ENCODE results near the gene AKAP11. TPM values are rescaled to one million over a fixed set of nuclear protein-coding genes. Genes with fewer than 3 reads are reported as not detected.
A peak's percentile ranks its signal among the peaks of the same experiment; 100 is the strongest.
"Not testable (repeated sequence)": the region's sequence is repeated elsewhere in the genome, so short reads cannot be mapped to it uniquely, and the experiment has no call there.

Gene AKAP11
- 17.3 TPM for total RNA-seq
- 10 to 100 TPM; 13.7 to 25.5 (median 21.1) TPM for polyA plus RNA-seq (ENCODE audit: insufficient read depth in 1 of 8, insufficient read length in 8 of 8, low replicate concordance in 1 of 8)
- long read RNA-seq, donor 1 = 0 reads
- long read RNA-seq, donor 2 = 0 reads
- long read RNA-seq, donor 3 = 0 reads
- long read RNA-seq, donor 4 = 0 reads
- long read RNA-seq, donor 5, partial matches to known transcripts = 8 of 8 reads
- long read RNA-seq, donor 5, other reads (novel, unspliced or antisense) = 0 of 8 reads
- long read RNA-seq, donor 6 = 0 reads
- long read RNA-seq, donor 7 = 0 reads
- long read RNA-seq, donor 8 = 0 reads
- long read RNA-seq, donor 9, partial matches to known transcripts = 26 of 26 reads
- long read RNA-seq, donor 9, other reads (novel, unspliced or antisense) = 0 of 26 reads
- long read RNA-seq, donor 10 = 0 reads
- long read RNA-seq, donor 11 = 0 reads

DNA sequence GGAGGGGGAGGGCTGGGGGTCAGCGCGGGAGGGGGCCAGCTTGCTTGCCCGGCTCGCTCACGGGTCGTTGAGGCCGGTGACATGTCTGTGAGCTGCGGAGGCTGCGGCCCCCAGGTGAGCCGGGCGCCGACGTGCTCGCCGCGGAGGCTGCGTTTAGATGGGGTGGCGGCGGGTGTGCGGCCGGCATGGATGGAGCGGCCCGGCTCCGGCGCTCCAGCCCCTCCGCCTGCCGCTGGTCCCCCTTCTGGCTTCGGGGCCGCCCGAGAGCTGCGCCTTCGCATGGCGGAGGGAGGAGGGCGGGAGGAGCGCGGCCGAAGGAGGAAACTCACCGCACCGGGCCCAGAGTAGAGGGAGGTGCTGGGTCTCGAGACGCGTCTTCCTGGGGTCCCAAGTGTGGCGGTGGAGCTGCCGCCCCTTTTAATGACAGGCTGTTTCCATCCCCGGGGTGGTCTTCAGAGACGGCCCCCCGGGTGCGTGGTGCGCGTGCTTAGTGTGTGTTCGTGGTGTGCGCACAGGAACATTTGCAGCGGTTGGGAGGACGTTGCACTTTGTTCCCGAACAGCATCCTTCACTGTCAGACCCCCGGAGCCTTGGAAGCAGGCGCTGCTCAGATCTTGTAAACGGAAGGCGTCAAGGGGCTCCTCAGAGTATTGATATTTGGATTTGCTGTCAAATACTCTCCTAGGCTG is at the start of gene AKAP11:
Gene AKAP11 (plus strand): TSS at position 38 of the 689 bp plus-strand sequence. CDS start 14,197 bp downstream, outside the sequence.
- DNase-seq = peak; percentile 74
- H3K4me3 ChIP-seq (ENCODE audit: low read length) = peak within 1 kb of the TSS; percentile 84
- peaks cover 7% of the 10 kb centered on the region for H3K4me1 ChIP-seq (ENCODE audit: control insufficient read depth, insufficient read depth, low read length)
- WGBS (ENCODE audit: insufficient coverage) = under 1% methylated on average over 50 of the region's 59 CpGs
- no peaks in the 10 kb centered on the region for H3K9me3 ChIP-seq (replicated peaks; ENCODE audit: control insufficient read depth, low read depth, low read length)
- peak within 1 kb of the TSS; percentile 94 for H3K27ac ChIP-seq (ENCODE audit: low read length)
- no peaks in the 10 kb centered on the region for H3K27me3 ChIP-seq (ENCODE audit: control insufficient read depth, insufficient read depth, low read length)
- no peaks in the 10 kb centered on the region for H3K36me3 ChIP-seq (ENCODE audit: control insufficient read depth, insufficient read depth, low read length)

GRCh38 chr13:42223681-42224080 is 48.3 kb upstream of the AKAP11 start:
- WGBS (ENCODE audit: insufficient coverage) = no CpG with 5 or more reads among the region's 4 CpGs
- Histone ChIP-seq H3K36me3 (ENCODE audit: control insufficient read depth, insufficient read depth, low read length) (no peaks in the 10 kb centered on the region), H3K27ac (ENCODE audit: low read length) (no peak overlapping the region), H3K9me3 (replicated peaks; ENCODE audit: control insufficient read depth, low read depth, low read length) (peaks cover 2% of the 10 kb centered on the region), H3K4me3 (ENCODE audit: low read length) (no peak overlapping the region), H3K4me1 (ENCODE audit: control insufficient read depth, insufficient read depth, low read length) (no peaks in the 10 kb centered on the region), H3K27me3 (ENCODE audit: control insufficient read depth, insufficient read depth, low read length) (no peaks in the 10 kb centered on the region)
- DNase-seq = no peak

DNA sequence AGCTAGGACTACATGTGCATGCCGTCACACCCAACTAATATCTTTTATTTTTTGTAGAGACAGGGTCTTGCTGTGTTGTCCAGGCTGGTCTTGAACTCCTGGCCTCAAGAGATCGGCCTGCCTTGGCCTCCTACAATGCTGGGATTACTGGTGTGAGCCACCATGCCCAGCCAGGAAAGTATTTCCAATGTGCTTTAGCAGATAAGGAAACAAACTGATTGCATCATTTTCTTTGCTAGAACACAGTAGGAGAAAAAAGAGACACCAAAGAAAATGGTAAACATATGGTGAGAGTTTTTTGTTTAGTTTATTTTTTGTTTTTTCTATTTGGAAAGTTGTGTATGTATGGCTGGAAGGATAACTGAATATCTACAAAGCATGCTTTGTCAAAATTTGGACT is 46.9 kb upstream of the AKAP11 start:
- no CpG with 5 or more reads among the region's 2 CpGs for WGBS (ENCODE audit: insufficient coverage)

GRCh38 chr13:42226759-42227158 is 45.2 kb upstream of the AKAP11 start:
- not testable (repeated sequence) for H3K9me3 ChIP-seq (replicated peaks; ENCODE audit: control insufficient read depth, low read depth, low read length); H3K36me3 ChIP-seq (ENCODE audit: control insufficient read depth, insufficient read depth, low read length); H3K27me3 ChIP-seq (ENCODE audit: control insufficient read depth, insufficient read depth, low read length); H3K4me1 ChIP-seq (ENCODE audit: control insufficient read depth, insufficient read depth, low read length); DNase-seq; H3K4me3 ChIP-seq (ENCODE audit: low read length); H3K27ac ChIP-seq (ENCODE audit: low read length)
- 100% methylated on average over 1 of the region's 5 CpGs for WGBS (ENCODE audit: insufficient coverage)

More for the DNA sequence above, 46.9 kb upstream of the AKAP11 start:
- no peak for DNase-seq
- no peak overlapping the region for H3K27ac ChIP-seq (ENCODE audit: low read length)
- no peak overlapping the region for H3K4me3 ChIP-seq (ENCODE audit: low read length)
- no peaks in the 10 kb centered on the region for H3K4me1 ChIP-seq (ENCODE audit: control insufficient read depth, insufficient read depth, low read length)
- no peaks in the 10 kb centered on the region for H3K36me3 ChIP-seq (ENCODE audit: control insufficient read depth, insufficient read depth, low read length)
- H3K27me3 ChIP-seq (ENCODE audit: control insufficient read depth, insufficient read depth, low read length) = no peaks in the 10 kb centered on the region
- peaks cover 2% of the 10 kb centered on the region for H3K9me3 ChIP-seq (replicated peaks; ENCODE audit: control insufficient read depth, low read depth, low read length)

DNA sequence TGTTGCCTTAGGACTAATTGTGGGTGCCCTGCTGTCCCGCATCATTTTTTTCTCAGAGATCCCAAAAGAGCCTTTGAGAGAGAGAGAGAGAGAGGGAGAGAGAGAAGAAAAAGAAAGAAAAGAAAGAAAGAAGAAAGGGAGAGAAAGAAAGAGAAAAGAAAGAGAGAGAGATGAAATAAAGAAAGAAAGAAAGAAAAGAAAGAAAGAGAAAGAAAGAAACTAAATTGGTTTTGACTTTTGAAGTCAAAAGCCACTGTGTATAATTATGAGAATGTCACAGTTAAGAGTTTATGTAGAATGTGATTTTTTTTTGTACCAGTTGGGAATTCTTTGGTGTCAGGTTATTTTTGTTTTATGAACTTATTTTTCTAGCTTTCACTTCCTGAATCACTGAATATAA is 43.4 kb upstream of the AKAP11 start:
- 100% methylated on average over 1 of the region's 1 CpG for WGBS (ENCODE audit: insufficient coverage)
- H3K27ac ChIP-seq (ENCODE audit: low read length) = no peak overlapping the region
- DNase-seq = no peak
- H3K4me3 ChIP-seq (ENCODE audit: low read length) = no peak overlapping the region
- H3K36me3 ChIP-seq (ENCODE audit: control insufficient read depth, insufficient read depth, low read length) = no peaks in the 10 kb centered on the region
- H3K4me1 ChIP-seq (ENCODE audit: control insufficient read depth, insufficient read depth, low read length) = no peaks in the 10 kb centered on the region
- H3K9me3 ChIP-seq (replicated peaks; ENCODE audit: control insufficient read depth, low read depth, low read length) = peaks cover 2% of the 10 kb centered on the region
- no peaks in the 10 kb centered on the region for H3K27me3 ChIP-seq (ENCODE audit: control insufficient read depth, insufficient read depth, low read length)

- Histone ChIP-seq H3K4me1 (ENCODE audit: control insufficient read depth, insufficient read depth, low read length) (no peaks in the 10 kb centered on the region), H3K36me3 (ENCODE audit: control insufficient read depth, insufficient read depth, low read length) (no peaks in the 10 kb centered on the region), H3K27me3 (ENCODE audit: control insufficient read depth, insufficient read depth, low read length) (no peaks in the 10 kb centered on the region), H3K9me3 (replicated peaks; ENCODE audit: control insufficient read depth, low read depth, low read length) (peaks cover 2% of the 10 kb centered on the region), H3K4me3 (ENCODE audit: low read length) (no peak overlapping the region), H3K27ac (ENCODE audit: low read length) (no peak overlapping the region)
- no CpG with 5 or more reads among the region's 3 CpGs for WGBS (ENCODE audit: insufficient coverage)
- DNase-seq = no peak
These were observed 42.7 kb upstream of the AKAP11 start for GRCh38 chr13:42229287-42229686.

GRCh38 chr13:42232671-42233070 is 39.3 kb upstream of the AKAP11 start:
- no peaks in the 10 kb centered on the region for H3K9me3 ChIP-seq (replicated peaks; ENCODE audit: control insufficient read depth, low read depth, low read length)

DNA sequence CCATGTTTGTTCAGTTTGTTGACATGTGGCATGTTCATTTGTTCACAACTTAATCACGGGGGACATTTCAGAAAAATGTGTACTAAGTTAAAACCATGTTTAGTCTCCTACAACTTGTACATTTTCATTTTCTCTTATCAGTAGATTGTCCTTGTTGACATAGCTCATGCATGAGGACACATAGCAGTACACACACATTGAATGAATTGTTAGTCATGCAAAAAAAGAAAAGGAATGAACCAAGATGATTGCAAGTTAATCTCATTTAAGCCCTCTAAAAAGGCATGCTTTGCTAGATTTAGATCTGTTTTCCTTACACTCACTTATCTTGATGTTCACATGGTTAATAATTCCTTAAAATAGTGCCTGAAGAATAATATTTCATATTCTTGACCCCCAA is 38.2 kb upstream of the AKAP11 start:
- no CpG with 5 or more reads among the region's 1 CpG for WGBS (ENCODE audit: insufficient coverage)
- no peak for DNase-seq

More at GRCh38 chr13:42232671-42233070, 39.3 kb upstream of the AKAP11 start:
- H3K4me3 ChIP-seq (ENCODE audit: low read length) = no peak overlapping the region
- DNase-seq = no peak
- H3K27ac ChIP-seq (ENCODE audit: low read length) = no peak overlapping the region
- no peaks in the 10 kb centered on the region for H3K4me1 ChIP-seq (ENCODE audit: control insufficient read depth, insufficient read depth, low read length)
- H3K36me3 ChIP-seq (ENCODE audit: control insufficient read depth, insufficient read depth, low read length) = no peaks in the 10 kb centered on the region
- 82% methylated on average over 3 of the region's 4 CpGs for WGBS (ENCODE audit: insufficient coverage)
- H3K27me3 ChIP-seq (ENCODE audit: control insufficient read depth, insufficient read depth, low read length) = no peaks in the 10 kb centered on the region

GRCh38 chr13:42239161-42239560 is 32.8 kb upstream of the AKAP11 start:
- Histone ChIP-seq H3K36me3 (ENCODE audit: control insufficient read depth, insufficient read depth, low read length) (no peaks in the 10 kb centered on the region), H3K27ac (ENCODE audit: low read length) (no peak overlapping the region), H3K27me3 (ENCODE audit: control insufficient read depth, insufficient read depth, low read length) (no peaks in the 10 kb centered on the region), H3K4me3 (ENCODE audit: low read length) (no peak overlapping the region), H3K4me1 (ENCODE audit: control insufficient read depth, insufficient read depth, low read length) (no peaks in the 10 kb centered on the region), H3K9me3 (replicated peaks; ENCODE audit: control insufficient read depth, low read depth, low read length) (no peaks in the 10 kb centered on the region)
- no CpG with 5 or more reads among the region's 1 CpG for WGBS (ENCODE audit: insufficient coverage)
- peak; percentile 58 for DNase-seq

More for the DNA sequence above, 38.2 kb upstream of the AKAP11 start:
- Histone ChIP-seq H3K4me1 (ENCODE audit: control insufficient read depth, insufficient read depth, low read length) (no peaks in the 10 kb centered on the region), H3K9me3 (replicated peaks; ENCODE audit: control insufficient read depth, low read depth, low read length) (no peaks in the 10 kb centered on the region), H3K36me3 (ENCODE audit: control insufficient read depth, insufficient read depth, low read length) (no peaks in the 10 kb centered on the region), H3K4me3 (ENCODE audit: low read length) (no peak overlapping the region), H3K27ac (ENCODE audit: low read length) (no peak overlapping the region), H3K27me3 (ENCODE audit: control insufficient read depth, insufficient read depth, low read length) (no peaks in the 10 kb centered on the region)

DNA sequence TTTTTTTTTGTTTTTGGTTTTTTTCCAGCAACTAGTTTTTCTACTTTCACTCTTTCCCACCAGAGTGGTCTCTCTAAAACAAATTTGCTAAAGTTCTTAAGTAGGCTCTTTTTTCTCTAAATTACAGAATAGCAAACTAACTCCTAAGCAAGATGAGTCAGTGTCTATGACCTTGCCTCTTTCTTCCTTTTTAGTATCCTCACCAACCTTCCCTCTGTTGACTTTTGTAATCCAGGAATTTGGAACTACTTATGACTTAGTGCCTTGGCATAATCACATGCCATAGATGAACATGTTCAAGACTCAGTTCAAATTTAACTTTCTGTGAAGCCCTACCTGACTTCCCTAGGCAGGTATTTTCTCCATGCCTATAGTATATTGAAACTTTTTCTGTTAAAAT is 32.3 kb upstream of the AKAP11 start:
- Histone ChIP-seq H3K4me1 (ENCODE audit: control insufficient read depth, insufficient read depth, low read length) (no peaks in the 10 kb centered on the region), H3K27me3 (ENCODE audit: control insufficient read depth, insufficient read depth, low read length) (no peaks in the 10 kb centered on the region), H3K36me3 (ENCODE audit: control insufficient read depth, insufficient read depth, low read length) (no peaks in the 10 kb centered on the region), H3K4me3 (ENCODE audit: low read length) (no peak overlapping the region), H3K9me3 (replicated peaks; ENCODE audit: control insufficient read depth, low read depth, low read length) (no peaks in the 10 kb centered on the region), H3K27ac (ENCODE audit: low read length) (no peak overlapping the region)
- no peak for DNase-seq
